MCF 10A (cell line): Measurements from ENCODE around the gene KRT15. TPM values are rescaled to one million over a fixed set of nuclear protein-coding genes. Genes with fewer than 3 reads are reported as not detected.
A peak's percentile ranks its signal among the peaks of the same experiment; 100 is the strongest.

Experiments used
- BruUV-seq: library from RNA; stranded (reverse); fragments of 400-500 nt; replicated peaks from 2 replicates; lab custom pipeline; 2021; lab: Mats Ljungman, UMichigan
- CTCF ChIA-PET: fragments of 300-600 bp; sonication (Branson Sonifier 250); formaldehyde crosslinking; extraction: SDS; loops from one replicate; lab custom pipeline; 2021; ENCODE audit warnings: antibody characterized with exemption, inconsistent platforms; lab: Yijun Ruan, JAX
- POLR2A ChIA-PET: fragments of 300-600, 350-650 bp; sonication (Branson Sonifier 250); formaldehyde crosslinking; extraction: SDS; loops from one replicate; lab custom pipeline; 2020; ENCODE audit warnings: antibody characterized with exemption, inconsistent platforms; lab: Yijun Ruan, JAX
- DNase-seq: peaks from one replicate; pipeline ENCODE4 v3.0.0-alpha.2; 2018; ENCODE audit not compliant: unreplicated experiment
- H3K27ac Mint-ChIP-seq: one replicate; pipeline ENCODE4 v1.8.0; 2022; ENCODE audit warnings: mild to moderate bottlenecking, low read depth, mixed read lengths; ENCODE audit not compliant: unreplicated experiment
- H3K27me3 Mint-ChIP-seq: one replicate; pipeline ENCODE4 v1.8.0; 2022; ENCODE audit warnings: mixed read lengths; ENCODE audit not compliant: insufficient read depth, unreplicated experiment
- H3K36me3 Mint-ChIP-seq: one replicate; pipeline ENCODE4 v1.8.0; 2022; ENCODE audit warnings: mild to moderate bottlenecking, moderate library complexity, mixed read lengths; ENCODE audit not compliant: insufficient read depth, unreplicated experiment
- H3K4me1 Mint-ChIP-seq: one replicate; pipeline ENCODE4 v1.8.0; 2022; ENCODE audit warnings: mixed read lengths; ENCODE audit not compliant: insufficient read depth, unreplicated experiment
- H3K4me3 Mint-ChIP-seq: one replicate; pipeline ENCODE4 v1.8.0; 2022; ENCODE audit warnings: mild to moderate bottlenecking, moderate library complexity, mixed read lengths; ENCODE audit not compliant: unreplicated experiment
- H3K9me3 Mint-ChIP-seq: one replicate; pipeline ENCODE4 v1.8.0; 2022; ENCODE audit warnings: mixed read lengths; ENCODE audit not compliant: unreplicated experiment
- CTCF ChIP-seq: fragments of 200-600 bp; IDR thresholded peaks from one replicate; pipeline ENCODE4 v1.8.0; 2022; ENCODE audit warnings: antibody characterized with exemption, mild to moderate bottlenecking; ENCODE audit not compliant: unreplicated experiment
- intact Hi-C: fragments of 100-400 bp; cut with micrococcal nuclease; formaldehyde crosslinking; loops from 2 replicates; pipeline ENCODE4 v1.14.1; 2022
- total RNA-seq: library from RNA; stranded (reverse); gene quantifications from 2 replicates; pipeline ENCODE4 v1.2.3, GENCODE V29; 2022

The KRT15 gene
- total RNA-seq, 1 experiment from 2014 or later: 83.4 TPM

- no TSS peak for BruUV-seq
- no peak for TF ChIP-seq CTCF
- Mint-ChIP-seq H3K4me3 (no peak overlapping the region), H3K4me1 (peaks cover 19% of the 10 kb centered on the region), H3K27me3 (no peaks in the 10 kb centered on the region), H3K36me3 (no peaks in the 10 kb centered on the region), H3K27ac (no peak overlapping the region), H3K9me3 (no peaks in the 10 kb centered on the region)
- ChIA-PET POLR2A (interaction anchor here (0.6 to 1.1 kb wide), 2 partner anchors 11 to 693 kb away, joined by 3 to 4 read pairs; no protein-coding TSS in a partner anchor), CTCF (interaction anchor here (0.6 to 4.9 kb wide), 2 partner anchors 46 to 632 kb away, joined by 3 to 20 read pairs; no protein-coding TSS in a partner anchor)
- intact Hi-C loops: no loop called here
- no peak for DNase-seq
Observed at GRCh38 chr17:41503202-41503601, 15.5 kb downstream of the KRT15 start.

GRCh38 chr17:41500131-41500911 lies 18.4 kb downstream of the KRT15 start:
- Mint-ChIP-seq H3K9me3 (no peaks in the 10 kb centered on the region), H3K27ac (no peak overlapping the region), H3K36me3 (no peaks in the 10 kb centered on the region), H3K27me3 (no peaks in the 10 kb centered on the region), H3K4me1 (peaks cover 19% of the 10 kb centered on the region), H3K4me3 (no peak overlapping the region)
- no TSS peak for BruUV-seq
- intact Hi-C loops: no loop called here
- no peak for TF ChIP-seq CTCF
- DNase-seq: peak; percentile 68
- POLR2A ChIA-PET: interaction anchor here (0.9 to 2.1 kb wide), 3 partner anchors 18 to 48 kb away, joined by 3 to 7 read pairs (median 3); partner anchors contain the start of gene KRT15
- CTCF ChIA-PET: interaction anchor here (0.5 to 2.0 kb wide), 2 partner anchors 48 to 596 kb away, joined by 3 to 8 read pairs; no protein-coding TSS in a partner anchor

GRCh38 chr17:41499714-41500113 lies 19.0 kb downstream of the KRT15 start:
- Mint-ChIP-seq H3K4me3 (no peak overlapping the region), H3K4me1 (peaks cover 19% of the 10 kb centered on the region), H3K27me3 (no peaks in the 10 kb centered on the region), H3K36me3 (no peaks in the 10 kb centered on the region), H3K27ac (no peak overlapping the region), H3K9me3 (no peaks in the 10 kb centered on the region)
- ChIA-PET POLR2A (interaction anchor here (1.0 kb wide), 1 partner anchor 49 kb away, joined by 3 read pairs; no protein-coding TSS in a partner anchor), CTCF (interaction anchor here (2.0 kb wide), 1 partner anchor 49 kb away, joined by 8 read pairs; no protein-coding TSS in a partner anchor)
- DNase-seq: no peak
- TF ChIP-seq CTCF: no peak
- intact Hi-C loops: loop anchor here (5.0 kb wide), 1 partner anchor 163 kb away; no protein-coding TSS in a partner anchor
- no TSS peak for BruUV-seq

- ChIA-PET CTCF (interaction anchor here (0.7 to 2.6 kb wide), 7 partner anchors 13 to 181 kb away, joined by 3 to 13 read pairs (median 4); no protein-coding TSS in a partner anchor), POLR2A (interaction anchor here (0.8 to 1.4 kb wide), 2 partner anchors 9 to 1000 kb away, joined by 3 to 4 read pairs; no protein-coding TSS in a partner anchor)
- no peak for TF ChIP-seq CTCF
- Mint-ChIP-seq H3K4me3 (no peak overlapping the region), H3K9me3 (no peaks in the 10 kb centered on the region), H3K27me3 (no peaks in the 10 kb centered on the region), H3K27ac (no peak overlapping the region), H3K36me3 (no peaks in the 10 kb centered on the region), H3K4me1 (peaks cover 25% of the 10 kb centered on the region)
- no peak for DNase-seq
- intact Hi-C loops: loop anchor here (5.0 kb wide), 1 partner anchor 164 kb away; no protein-coding TSS in a partner anchor
- no TSS peak for BruUV-seq
Observed at GRCh38 chr17:41498276-41498675, 20.4 kb downstream of the KRT15 start.
